Neural crest cell (in vitro differentiated cells): ENCODE measurements around the gene RNU5B-1. TPM values are rescaled to one million over a fixed set of nuclear protein-coding genes. Genes with fewer than 3 reads are reported as not detected.
A peak's percentile ranks its signal among the peaks of the same experiment; 100 is the strongest.

Experiments used
- DNase-seq: peaks from one replicate; pipeline ENCODE4 v3.0.0; 2021; ENCODE audit warnings: low read depth, mixed read lengths, low spot score
- H3K27ac Mint-ChIP-seq: one replicate; pipeline ENCODE4 v1.8.0; 2021; ENCODE audit warnings: mild to moderate bottlenecking, mixed read lengths; ENCODE audit not compliant: unreplicated experiment
- H3K27me3 Mint-ChIP-seq: 2 replicates; pipeline ENCODE4 v1.8.0; 2021; ENCODE audit warnings: low read depth, mild to moderate bottlenecking, mixed read lengths
- H3K36me3 Mint-ChIP-seq: 2 replicates; pipeline ENCODE4 v1.8.0; 2021; ENCODE audit warnings: low read depth, mild to moderate bottlenecking, mixed read lengths
- H3K4me1 Mint-ChIP-seq: 2 replicates; pipeline ENCODE4 v1.8.0; 2021; ENCODE audit warnings: mixed read lengths
- H3K4me3 Mint-ChIP-seq: one replicate; pipeline ENCODE4 v1.8.0; 2021; ENCODE audit warnings: mild to moderate bottlenecking, mixed read lengths
- H3K9me3 Mint-ChIP-seq: 2 replicates; pipeline ENCODE4 v1.8.0; 2021; ENCODE audit warnings: mixed read lengths
- total RNA-seq: library from RNA; stranded (reverse); gene quantifications from 2 replicates; pipeline ENCODE4 v1.2.1, GENCODE V29; 2021
- TF ChIP-seq, protein P1 (sequence below): fragments of 200-600 bp; sonication (generic); conservative IDR thresholded peaks from 2 replicates; pipeline ENCODE4 v1.5.0; 2021; ENCODE audit warnings: antibody characterized with exemption, mild to moderate bottlenecking

The RNU5B-1 gene
- total RNA-seq, 1 donor from 2014 or later, result 17.2 TPM

DNA sequence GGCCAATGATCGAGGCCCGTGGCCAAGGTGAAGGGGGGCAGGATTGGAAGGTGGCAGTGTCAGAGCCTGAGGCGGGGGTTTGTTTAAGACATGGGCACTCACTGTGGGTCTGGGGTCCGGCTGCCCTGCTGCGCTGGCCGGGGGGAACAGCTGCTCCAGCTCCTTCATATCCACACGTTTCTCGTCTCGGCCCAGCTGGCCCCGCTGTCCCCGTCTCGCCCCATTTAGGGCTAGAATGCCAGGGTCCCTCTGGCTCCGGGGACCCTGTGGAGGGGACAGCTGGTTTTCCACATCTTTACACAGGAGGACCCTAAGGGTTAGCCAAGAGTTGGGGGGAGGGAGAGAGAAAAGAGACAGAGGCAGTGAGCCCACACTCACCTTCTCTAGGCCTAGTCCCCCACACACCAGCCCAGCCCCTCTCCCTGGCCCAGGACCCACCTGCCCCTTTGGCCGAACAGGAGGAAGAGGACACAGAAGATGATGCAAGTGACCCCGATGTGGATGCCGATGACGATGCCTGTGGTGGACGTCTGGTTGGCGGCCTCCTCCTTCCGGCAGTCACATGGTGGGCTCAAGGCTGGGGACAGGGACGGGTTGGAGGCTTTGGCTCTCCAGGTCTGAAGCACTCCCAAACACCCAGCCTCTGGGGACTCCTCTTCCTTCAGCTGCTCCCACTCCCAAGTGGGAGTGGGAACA lies 25.0 kb downstream of the RNU5B-1 start:
- peaks cover 7% of the 10 kb centered on the region for H3K36me3 Mint-ChIP-seq
- DNase-seq, result no peak
- H3K9me3 Mint-ChIP-seq, result no peaks in the 10 kb centered on the region
- peaks cover 26% of the 10 kb centered on the region for H3K4me1 Mint-ChIP-seq
- TF ChIP-seq, protein P1, sequence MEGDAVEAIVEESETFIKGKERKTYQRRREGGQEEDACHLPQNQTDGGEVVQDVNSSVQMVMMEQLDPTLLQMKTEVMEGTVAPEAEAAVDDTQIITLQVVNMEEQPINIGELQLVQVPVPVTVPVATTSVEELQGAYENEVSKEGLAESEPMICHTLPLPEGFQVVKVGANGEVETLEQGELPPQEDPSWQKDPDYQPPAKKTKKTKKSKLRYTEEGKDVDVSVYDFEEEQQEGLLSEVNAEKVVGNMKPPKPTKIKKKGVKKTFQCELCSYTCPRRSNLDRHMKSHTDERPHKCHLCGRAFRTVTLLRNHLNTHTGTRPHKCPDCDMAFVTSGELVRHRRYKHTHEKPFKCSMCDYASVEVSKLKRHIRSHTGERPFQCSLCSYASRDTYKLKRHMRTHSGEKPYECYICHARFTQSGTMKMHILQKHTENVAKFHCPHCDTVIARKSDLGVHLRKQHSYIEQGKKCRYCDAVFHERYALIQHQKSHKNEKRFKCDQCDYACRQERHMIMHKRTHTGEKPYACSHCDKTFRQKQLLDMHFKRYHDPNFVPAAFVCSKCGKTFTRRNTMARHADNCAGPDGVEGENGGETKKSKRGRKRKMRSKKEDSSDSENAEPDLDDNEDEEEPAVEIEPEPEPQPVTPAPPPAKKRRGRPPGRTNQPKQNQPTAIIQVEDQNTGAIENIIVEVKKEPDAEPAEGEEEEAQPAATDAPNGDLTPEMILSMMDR, result no peak
- H3K27me3 Mint-ChIP-seq, result no peaks in the 10 kb centered on the region
- H3K4me3 Mint-ChIP-seq, result no peak overlapping the region
- no peak overlapping the region for H3K27ac Mint-ChIP-seq

DNA sequence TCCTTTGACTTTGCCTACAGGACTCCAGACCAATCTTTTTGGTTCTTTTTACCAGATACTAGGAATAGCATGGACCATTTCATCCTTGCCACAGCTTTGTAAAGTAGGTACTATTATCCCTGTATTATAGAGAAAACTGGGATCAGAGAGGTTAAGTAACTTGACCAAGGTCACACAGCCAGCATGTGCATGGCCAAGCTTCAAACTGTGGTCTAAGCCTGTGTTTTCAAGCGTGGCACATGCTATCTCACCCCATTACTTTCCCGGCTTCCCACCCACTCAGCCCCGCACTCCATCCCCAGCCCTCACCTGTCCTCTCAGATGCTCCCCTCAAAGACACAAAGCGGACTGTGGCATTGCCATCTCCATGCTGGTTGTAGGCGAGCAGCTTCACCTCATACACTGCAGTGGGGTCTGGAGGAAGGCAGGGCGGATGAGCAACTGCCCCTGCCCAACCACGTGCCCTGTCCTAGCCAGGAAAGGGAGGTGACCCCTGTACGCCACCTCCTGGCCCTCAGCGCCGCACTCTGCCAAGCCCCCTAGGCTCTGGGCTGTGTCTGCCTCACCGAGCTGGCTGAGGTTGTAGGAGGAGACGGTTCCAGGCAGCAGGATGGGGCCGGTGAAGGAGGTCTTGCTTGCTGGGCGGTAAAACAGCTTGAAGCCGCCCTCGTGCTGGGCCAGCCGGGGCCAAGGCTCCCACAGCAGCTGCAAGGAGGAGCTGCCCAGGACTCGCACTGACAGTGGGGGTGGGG lies 25.7 kb downstream of the RNU5B-1 start:
- Mint-ChIP-seq H3K27ac (no peak overlapping the region), H3K36me3 (peaks cover 7% of the 10 kb centered on the region), H3K4me3 (no peak overlapping the region), H3K9me3 (no peaks in the 10 kb centered on the region), H3K27me3 (no peaks in the 10 kb centered on the region), H3K4me1 (peaks cover 30% of the 10 kb centered on the region)
- TF ChIP-seq, protein P1, result no peak
- DNase-seq, result no peak

DNA sequence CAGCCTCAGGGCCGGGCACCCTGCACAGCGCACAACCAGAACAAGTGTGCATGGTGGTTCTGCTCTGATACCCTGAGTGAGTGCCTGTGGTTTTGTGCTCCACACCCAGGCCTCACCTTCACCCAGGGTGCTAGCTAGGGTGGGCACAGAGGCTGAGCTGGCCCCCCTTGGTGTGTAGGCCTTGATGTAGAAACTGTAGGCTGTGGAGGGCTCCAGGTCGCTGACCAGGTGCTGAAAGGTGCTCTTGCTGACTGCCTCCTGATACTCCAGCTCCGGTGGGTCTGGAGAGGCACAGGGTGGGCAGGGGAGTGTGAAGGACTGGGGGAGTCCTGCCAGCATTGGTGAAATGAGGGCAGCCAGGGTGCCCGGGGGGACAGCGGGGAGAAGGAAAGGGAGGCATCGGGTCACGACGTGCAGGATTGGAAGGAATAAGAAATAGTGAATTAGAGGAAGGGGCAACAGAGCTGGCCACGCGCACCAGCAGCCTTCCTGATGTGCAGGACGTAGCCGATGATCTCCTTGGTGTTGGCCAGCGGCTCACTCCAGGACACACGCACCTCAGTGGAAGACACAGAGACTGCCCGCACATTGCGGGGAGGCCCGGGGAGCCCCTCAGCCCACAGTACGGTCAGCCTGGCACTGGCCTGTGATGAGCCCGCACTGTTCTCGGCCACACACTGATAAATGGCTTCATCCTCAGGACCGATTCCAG lies 26.6 kb downstream of the RNU5B-1 start:
- TF ChIP-seq, protein P1, result no peak
- H3K36me3 Mint-ChIP-seq, result peaks cover 7% of the 10 kb centered on the region
- no peak for DNase-seq
- H3K4me3 Mint-ChIP-seq, result no peak overlapping the region
- H3K9me3 Mint-ChIP-seq, result no peaks in the 10 kb centered on the region
- H3K4me1 Mint-ChIP-seq, result peaks cover 35% of the 10 kb centered on the region
- H3K27me3 Mint-ChIP-seq, result no peaks in the 10 kb centered on the region
- H3K27ac Mint-ChIP-seq, result no peak overlapping the region

DNA sequence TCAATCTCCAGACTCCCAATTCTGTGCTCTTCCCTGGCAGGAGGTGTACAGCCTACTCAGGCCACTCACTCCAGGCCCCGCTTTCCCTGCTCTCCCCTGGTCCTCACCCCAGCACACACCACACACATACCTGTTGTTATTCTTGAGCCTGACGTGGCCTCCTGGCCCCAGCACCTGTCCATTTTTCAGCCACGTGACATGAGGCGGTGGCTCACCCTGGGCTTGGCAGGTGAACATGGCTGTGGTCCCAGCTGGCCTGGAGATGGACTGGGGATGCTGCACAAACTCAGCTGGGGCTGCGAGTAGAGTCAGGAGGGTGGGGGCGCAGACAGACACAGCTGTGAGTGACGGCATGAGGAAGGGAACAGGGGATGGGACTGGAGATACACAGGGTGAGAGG lies 27.3 kb downstream of the RNU5B-1 start:
- Mint-ChIP-seq H3K4me3 (no peak overlapping the region), H3K9me3 (no peaks in the 10 kb centered on the region), H3K36me3 (peaks cover 10% of the 10 kb centered on the region), H3K27me3 (no peaks in the 10 kb centered on the region), H3K4me1 (peaks cover 37% of the 10 kb centered on the region), H3K27ac (no peak overlapping the region)
- TF ChIP-seq, protein P1, result no peak
- DNase-seq, result no peak

DNA sequence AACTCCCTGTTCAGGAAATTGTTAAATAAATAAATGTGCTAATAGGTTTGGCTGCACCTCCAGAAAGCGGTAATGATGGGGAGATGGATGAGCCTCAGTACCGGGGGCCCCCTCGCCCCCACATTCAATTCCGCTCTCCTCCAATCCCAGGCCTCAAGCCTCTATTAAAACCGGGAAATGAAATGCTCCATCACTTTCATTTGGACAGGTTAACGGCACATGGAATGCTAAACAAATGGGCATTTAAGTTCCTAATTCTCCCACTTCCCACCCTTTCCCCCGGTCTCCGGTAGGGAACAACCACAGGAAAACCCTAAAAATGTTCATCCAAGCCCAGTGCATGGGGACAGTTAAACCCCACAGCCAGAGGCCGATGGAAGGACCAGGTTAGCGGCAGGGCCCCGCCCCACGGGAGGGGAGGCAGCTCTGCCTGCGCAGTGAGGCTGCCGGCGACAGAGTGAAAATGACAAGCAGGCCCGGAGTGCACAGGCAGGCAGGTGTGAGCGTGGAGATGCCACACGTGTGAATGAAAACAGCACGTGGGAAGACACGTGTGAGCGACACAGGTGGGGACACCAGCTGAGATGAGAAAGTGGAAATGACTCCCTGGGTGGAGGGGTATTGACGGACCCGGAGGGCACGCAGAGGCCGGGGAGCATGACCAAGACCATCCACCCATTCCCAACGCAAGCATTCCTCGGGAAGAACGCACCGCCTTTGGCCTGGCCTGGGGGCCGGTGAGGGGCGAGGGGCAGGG lies 28.1 kb downstream of the RNU5B-1 start:
- DNase-seq, result no peak
- H3K4me3 Mint-ChIP-seq, result peak overlapping the region; percentile 59
- TF ChIP-seq, protein P1, result no peak
- H3K27ac Mint-ChIP-seq, result peak overlapping the region; percentile 57
- no peaks in the 10 kb centered on the region for H3K27me3 Mint-ChIP-seq
- peaks cover 10% of the 10 kb centered on the region for H3K36me3 Mint-ChIP-seq
- peaks cover 43% of the 10 kb centered on the region for H3K4me1 Mint-ChIP-seq
- H3K9me3 Mint-ChIP-seq, result no peaks in the 10 kb centered on the region
